DOHH2 (cell line): ENCODE measurements around the gene ELOVL5.

ENCODE experiments used
- H3F3A ChIP-seq: fragments of 200-600 bp; sonication (generic), shearing (Covaris generic); 2 replicates; pipeline ENCODE4 v1.6.0; 2016; ENCODE audit warnings: antibody characterized with exemption, mild to moderate bottlenecking; ENCODE audit not compliant: control insufficient read depth, insufficient read depth
- H3K27ac ChIP-seq: fragments of 200-600 bp; sonication (generic); 2 replicates; pipeline ENCODE4 v1.5.1; 2014; ENCODE audit warnings: low read depth, mild to moderate bottlenecking, low read length, moderate library complexity
- H3K27me3 ChIP-seq: fragments of 200-600 bp; sonication (generic); 2 replicates; pipeline ENCODE4 v1.6.1; 2014; ENCODE audit warnings: mild to moderate bottlenecking, low read length, mixed read lengths; ENCODE audit not compliant: control insufficient read depth
- H3K36me3 ChIP-seq: fragments of 200-600 bp; sonication (generic); 2 replicates; pipeline ENCODE4 v1.6.1; 2014; ENCODE audit warnings: mild to moderate bottlenecking, low read length, moderate library complexity, mixed read lengths; ENCODE audit not compliant: control insufficient read depth
- H3K4me1 ChIP-seq: fragments of 200-600 bp; sonication (generic); 2 replicates; pipeline ENCODE4 v1.6.1; 2014; ENCODE audit warnings: mild to moderate bottlenecking, low read length, mixed read lengths; ENCODE audit not compliant: control insufficient read depth
- H3K4me2 ChIP-seq: fragments of 200-600 bp; sonication (generic); 2 replicates; pipeline ENCODE4 v1.6.0; 2014; ENCODE audit warnings: mild to moderate bottlenecking, low read length, moderate library complexity
- H3K4me3 ChIP-seq: fragments of 200-600 bp; sonication (generic); 2 replicates; pipeline ENCODE4 v1.5.1; 2014; ENCODE audit warnings: mild to moderate bottlenecking, low read length, mixed read lengths
- H3K79me2 ChIP-seq: fragments of 200-600 bp; sonication (generic); 2 replicates; pipeline ENCODE4 v1.6.1; 2014; ENCODE audit warnings: mild to moderate bottlenecking, low read length, mixed read lengths; ENCODE audit not compliant: control insufficient read depth
- H3K9me2 ChIP-seq: fragments of 200-600 bp; sonication (generic); replicated peaks from 2 replicates; pipeline ENCODE4 v1.6.1; 2014; ENCODE audit warnings: mild to moderate bottlenecking, low read length, mixed read lengths; ENCODE audit not compliant: control insufficient read depth
- H3K9me3 ChIP-seq: fragments of 200-600 bp; sonication (generic); 2 replicates; pipeline ENCODE4 v1.6.1; 2014; ENCODE audit warnings: antibody characterized with exemption, low read length, mixed read lengths; ENCODE audit not compliant: control insufficient read depth, insufficient read depth
- H4K20me1 ChIP-seq: fragments of 200-600 bp; sonication (generic); 2 replicates; pipeline ENCODE4 v1.6.0; 2014; ENCODE audit warnings: low read depth, mild to moderate bottlenecking, antibody characterized with exemption, low read length, moderate library complexity; ENCODE audit not compliant: control insufficient read depth, insufficient read depth
- CTCF ChIP-seq: fragments of 200-600 bp; sonication (generic); IDR thresholded peaks from one replicate; pipeline ENCODE4 v1.5.1; 2014; ENCODE audit warnings: antibody characterized with exemption, mild to moderate bottlenecking, low read depth, low read length; ENCODE audit not compliant: poor library complexity, severe bottlenecking
- EZH2phosphoT487 ChIP-seq: fragments of 200-600 bp; sonication (generic); IDR thresholded peaks from 2 replicates; pipeline ENCODE4 v1.6.1; 2017; ENCODE audit warnings: borderline replicate concordance, mild to moderate bottlenecking, antibody characterized with exemption, low read length, moderate library complexity, mixed read lengths

The ELOVL5 gene

GRCh38 chr6:53282234-53282633 lies 66.5 kb downstream of the ELOVL5 start:
- Histone ChIP-seq H4K20me1 (peaks cover 3% of the 10 kb centered on the region; the same call in 1 of the 2 replicates), H3K27ac (no peak overlapping the region), H3K79me2 (peaks cover 22% of the 10 kb centered on the region), H3K9me2 (no peaks in the 10 kb centered on the region), H3K4me1 (peaks cover 27% of the 10 kb centered on the region), H3K27me3 (no peaks in the 10 kb centered on the region), H3K36me3 (peaks cover 67% of the 10 kb centered on the region), H3F3A (no peaks in the 10 kb centered on the region), H3K4me2 (no peak overlapping the region), H3K9me3 (no peaks in the 10 kb centered on the region), H3K4me3 (no peak overlapping the region)
- TF ChIP-seq CTCF, result no peak
- no peak for TF ChIP-seq EZH2phosphoT487

- no peak overlapping the region for H3K27ac ChIP-seq
- H3K79me2 ChIP-seq, result peaks cover 20% of the 10 kb centered on the region
- no peaks in the 10 kb centered on the region for H3F3A ChIP-seq
- no peaks in the 10 kb centered on the region for H3K9me2 ChIP-seq
- no peaks in the 10 kb centered on the region for H3K9me3 ChIP-seq
- TF ChIP-seq EZH2phosphoT487 (no peak), CTCF (no peak)
- H3K36me3 ChIP-seq, result peaks cover 70% of the 10 kb centered on the region
- H3K4me2 ChIP-seq, result no peak overlapping the region
- no peak overlapping the region for H3K4me3 ChIP-seq
- H4K20me1 ChIP-seq, result peaks cover 3% of the 10 kb centered on the region; the same call in 1 of the 2 replicates
- peaks cover 27% of the 10 kb centered on the region for H3K4me1 ChIP-seq
- no peaks in the 10 kb centered on the region for H3K27me3 ChIP-seq
Measured at GRCh38 chr6:53281518-53282215, 67.1 kb downstream of the ELOVL5 start.

GRCh38 chr6:53280207-53280606 lies 68.5 kb downstream of the ELOVL5 start:
- Histone ChIP-seq H3K27me3 (no peaks in the 10 kb centered on the region), H3K9me2 (no peaks in the 10 kb centered on the region), H3F3A (no peaks in the 10 kb centered on the region), H3K4me1 (peaks cover 27% of the 10 kb centered on the region), H3K36me3 (peaks cover 75% of the 10 kb centered on the region), H3K79me2 (peaks cover 20% of the 10 kb centered on the region), H4K20me1 (peaks cover 3% of the 10 kb centered on the region; the same call in 1 of the 2 replicates), H3K27ac (no peak overlapping the region), H3K4me2 (0 out of 2 replicates have a peak overlapping the region, but pooled peaks have one; percentile 5), H3K9me3 (no peaks in the 10 kb centered on the region), H3K4me3 (no peak overlapping the region)
- TF ChIP-seq EZH2phosphoT487, result no peak
- no peak for TF ChIP-seq CTCF
